Dermis microvascular lymphatic vessel endothelial cell (primary cell): ENCODE measurements around the gene TUBB2B. TPM values are rescaled to one million over a fixed set of nuclear protein-coding genes. Genes with fewer than 3 reads are reported as not detected.
"Not testable (repeated sequence)": the region's sequence is repeated elsewhere in the genome, so short reads cannot be mapped to it uniquely, and the experiment has no call there.

Experiments
- DNase-seq, 2 donors: peaks; one replicate each; pipeline versions ENCODE4 v3.0.0 to v3.0.0-alpha.2; 2010; ENCODE audit warnings: low read depth in 2 of 2
- total RNA-seq: library from RNA; depleted of rRNA; stranded (reverse); fragments of >200 nt; gene quantifications from 2 replicates; pipeline ENCODE4 v1.2.1, GENCODE V29; 2014

The TUBB2B gene
- total RNA-seq, 1 donor from 2014 or later = 3.6 TPM

- DNase-seq = no peak
These were observed 15.2 kb downstream of the TUBB2B start for GRCh38 chr6:3212261-3212660.

GRCh38 chr6:3211681-3212080 is 15.8 kb downstream of the TUBB2B start:
- no peak for DNase-seq

- DNase-seq = no peak
These were observed 17.3 kb downstream of the TUBB2B start for GRCh38 chr6:3210024-3210610.

GRCh38 chr6:3209114-3210023 is 18.1 kb downstream of the TUBB2B start:
- peak in 1 of 2 donors; percentile 20 for DNase-seq

GRCh38 chr6:3208775-3209113 is 18.7 kb downstream of the TUBB2B start:
- DNase-seq = no peak

- DNase-seq = no peak
These were observed 19.2 kb downstream of the TUBB2B start for GRCh38 chr6:3208098-3208774.

- DNase-seq = no peak
These were observed 21.0 kb downstream of the TUBB2B start for GRCh38 chr6:3206339-3207015.

GRCh38 chr6:3205913-3206312 is 21.5 kb downstream of the TUBB2B start:
- DNase-seq = no peak

- no peak for DNase-seq
These were observed 22.5 kb downstream of the TUBB2B start for GRCh38 chr6:3204921-3205320.

- DNase-seq = no peak
These were observed 24.3 kb downstream of the TUBB2B start for GRCh38 chr6:3202999-3203696.

- no peak for DNase-seq
These were observed 26.1 kb downstream of the TUBB2B start for GRCh38 chr6:3201388-3201787.

- DNase-seq = no peak
These were observed 26.8 kb downstream of the TUBB2B start for GRCh38 chr6:3200682-3201081.

GRCh38 chr6:3199382-3199781 is 28.1 kb downstream of the TUBB2B start:
- no peak for DNase-seq

- not testable (repeated sequence) for DNase-seq
These were observed 29.7 kb downstream of the TUBB2B start for GRCh38 chr6:3197734-3198133.

- no peak for DNase-seq
These were observed 30.7 kb downstream of the TUBB2B start for GRCh38 chr6:3196770-3197169.

GRCh38 chr6:3195695-3196497 is 31.6 kb downstream of the TUBB2B start:
- peak in 1 of 2 donors; percentile 35 for DNase-seq

GRCh38 chr6:3195420-3195694 is 32.1 kb downstream of the TUBB2B start:
- no peak for DNase-seq

GRCh38 chr6:3194535-3195419 is 32.7 kb downstream of the TUBB2B start:
- DNase-seq = peak; percentile 91 to 93

GRCh38 chr6:3193102-3193849 is 34.2 kb downstream of the TUBB2B start:
- DNase-seq = no peak
